Measurements from ENCODE around the gene TRPM6. TPM values are rescaled to one million over a fixed set of nuclear protein-coding genes. Genes with fewer than 3 reads are reported as not detected.

TRPM6 gene
- total and polyA plus RNA-seq, 2 experiments from 2014 or later: 0.23 to 0.87 TPM

DNA sequence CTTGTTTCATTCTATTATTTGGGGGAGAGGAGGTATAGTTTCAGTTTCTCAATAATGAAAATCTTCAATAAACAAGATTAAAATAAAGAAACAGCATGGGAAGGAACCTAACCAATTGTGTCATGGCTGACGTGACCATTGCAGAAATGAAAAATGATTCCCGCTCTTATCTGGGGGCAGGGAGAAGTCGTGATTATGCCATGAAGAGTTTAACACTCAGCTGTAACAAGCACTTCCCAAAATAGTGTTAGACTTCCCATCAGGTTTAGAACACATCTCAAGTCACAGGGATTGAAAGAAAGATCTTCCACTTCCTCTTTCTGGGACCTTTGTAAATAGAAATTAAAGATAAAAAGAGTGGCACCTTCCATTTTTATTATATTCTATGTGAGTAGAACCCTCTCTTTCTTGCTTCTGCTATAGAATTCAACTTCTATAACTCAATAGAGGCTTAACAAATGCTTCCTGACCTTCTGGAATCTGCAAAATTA is 122.2 kb downstream of the TRPM6 start (continued):
- TF ChIP-seq NANOG (IDR thresholded peaks at IDR 0.05; ENCODE audit: borderline replicate concordance): no peak
- TF ChIP-seq CREB1 (CRISPR knock-in tag; IDR thresholded peaks at IDR 0.05; ENCODE audit: low read depth): no peak

DNA sequence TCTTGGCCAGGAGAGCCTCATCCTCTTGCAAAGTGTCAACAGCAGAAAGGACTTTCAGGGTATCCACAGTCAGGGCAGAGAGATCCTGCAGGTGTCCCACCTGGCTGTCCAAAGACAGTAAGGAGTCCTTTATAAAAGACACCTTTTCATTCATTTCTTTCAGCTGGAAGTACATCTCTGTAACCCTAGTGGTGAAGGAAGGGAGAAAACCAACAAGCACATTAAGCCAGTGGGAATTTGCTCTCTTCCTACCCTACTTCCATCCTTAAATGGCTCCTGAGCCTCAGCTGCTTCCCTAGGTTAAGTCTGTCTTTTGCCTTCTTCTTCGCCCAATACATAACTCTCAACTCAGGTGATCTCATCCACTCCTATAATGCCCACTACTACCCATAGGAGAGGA is 124.8 kb downstream of the TRPM6 start:
- Mint-ChIP-seq H3K9me3 (no peaks in the 10 kb centered on the region), H3K27ac (no peak overlapping the region), H3K4me3 (no peak overlapping the region), H3K27me3 (ENCODE audit: insufficient read depth, low read depth, poor library complexity) (peaks cover 2% of the 10 kb centered on the region), H3K36me3 (ENCODE audit: low read depth) (no peaks in the 10 kb centered on the region), H3K4me1 (no peaks in the 10 kb centered on the region; the same call in 2 of the 3 replicates)
- Histone ChIP-seq H3K4me2 (no peak overlapping the region), H3K9me2 (ENCODE audit: insufficient read depth) (no peaks in the 10 kb centered on the region), H3K79me2 (replicated peaks; ENCODE audit: insufficient read depth) (no peaks in the 10 kb centered on the region), H3K4me3 (no peak overlapping the region), H3K27ac (ENCODE audit: low read depth) (no peak overlapping the region), H4K20me1 (replicated peaks; ENCODE audit: insufficient read depth) (no peaks in the 10 kb centered on the region), H2AFZ (no peak overlapping the region), H3K4me1 (ENCODE audit: insufficient read depth) (no peaks in the 10 kb centered on the region), H3K27me3 (ENCODE audit: insufficient read depth) (no peaks in the 10 kb centered on the region), H3K36me3 (ENCODE audit: insufficient read depth) (no peaks in the 10 kb centered on the region), H3F3A (replicated peaks; ENCODE audit: low read depth) (no peaks in the 10 kb centered on the region)
- ATAC-seq (peak; percentile 68), DNase-seq (ENCODE audit: low spot score) (peak; percentile 41)
- 0 out of 4 replicates have a peak, but pooled peaks of 1 of the 2 experiments have one; percentile 29 for TF ChIP-seq CTCF (conservative IDR thresholded peaks at IDR 0.05; ENCODE audit: low read depth in 2 of 2)
- no peak for TF ChIP-seq ZNF331 (CRISPR knock-in tag; IDR thresholded peaks at IDR 0.05; ENCODE audit: low read depth)

GRCh38 chr9:74760031-74760700 is 127.6 kb downstream of the TRPM6 start:
- DNase-seq (ENCODE audit: low spot score) (no peak), ATAC-seq (no peak)
- Mint-ChIP-seq H3K27me3 (ENCODE audit: insufficient read depth, low read depth, poor library complexity) (peaks cover 2% of the 10 kb centered on the region), H3K9me3 (no peaks in the 10 kb centered on the region), H3K36me3 (ENCODE audit: low read depth) (no peaks in the 10 kb centered on the region), H3K27ac (no peak overlapping the region), H3K4me3 (no peak overlapping the region), H3K4me1 (no peaks in the 10 kb centered on the region; the same call in 2 of the 3 replicates)
- H3K79me2 ChIP-seq (replicated peaks; ENCODE audit: insufficient read depth): no peaks in the 10 kb centered on the region
- no peaks in the 10 kb centered on the region for H4K20me1 ChIP-seq (replicated peaks; ENCODE audit: insufficient read depth)
- no peaks in the 10 kb centered on the region for H3K36me3 ChIP-seq (ENCODE audit: insufficient read depth)
- no peak overlapping the region for H3K4me3 ChIP-seq
- H3K4me1 ChIP-seq (ENCODE audit: insufficient read depth): no peaks in the 10 kb centered on the region
- H3K9me2 ChIP-seq (ENCODE audit: insufficient read depth): no peaks in the 10 kb centered on the region
- H3K27ac ChIP-seq (ENCODE audit: low read depth): no peak overlapping the region
- H3K27me3 ChIP-seq (ENCODE audit: insufficient read depth): no peaks in the 10 kb centered on the region
- H2AFZ ChIP-seq: no peak overlapping the region
- no peak overlapping the region for H3K4me2 ChIP-seq
- H3F3A ChIP-seq (replicated peaks; ENCODE audit: low read depth): no peaks in the 10 kb centered on the region
- TF ChIP-seq REST (IDR thresholded peaks at IDR 0.05; ENCODE audit: unreplicated experiment) (no peak), ZNF331 (CRISPR knock-in tag; IDR thresholded peaks at IDR 0.05; ENCODE audit: low read depth) (no peak), CTCF (conservative IDR thresholded peaks at IDR 0.05; ENCODE audit: low read depth in 2 of 2) (no peak), CREB1 (CRISPR knock-in tag; IDR thresholded peaks at IDR 0.05; ENCODE audit: low read depth) (no peak), EZH2phosphoT487 (IDR thresholded peaks at IDR 0.05; ENCODE audit: unreplicated experiment) (no peak)
